Colonic mucosa (tissue), 2 donors: ENCODE measurements around the gene CXCL16. TPM values are rescaled to one million over a fixed set of nuclear protein-coding genes. Genes with fewer than 3 reads are reported as not detected.

Experiments used
- total RNA-seq, 2 donors: library from RNA; stranded (reverse); fragmentation: NEBNext Ultra II Directional in 1 of 2; extraction: Animal tissue kit (Norgen Biotek cat#: 25700) in 1 of 2; gene quantifications; one replicate each; pipeline ENCODE4 v1.2.1, GENCODE V29; 2021
- donor health status: DM: no; HTN: no; CAD: no.
- donor health status: DM: no; HTN: no; CAD: no.

CXCL16 gene
- total RNA-seq, 2 donors from 2014 or later, result 41.8 to 44.1 TPM

Other genes starting within 250 kb of the CXCL16 start
- 10 to 100 TPM; 13.7 to 17.4 TPM for gene SPNS2, start 241.0 kb downstream of the CXCL16 start, total RNA-seq
- 10 to 100 TPM; 21.4 to 58.7 TPM for gene MYBBP1A, start 184.5 kb downstream of the CXCL16 start, total RNA-seq
- gene GGT6, start 179.4 kb downstream of the CXCL16 start, total RNA-seq, result 100 to 1,000 TPM; 158 to 163 TPM
- gene SMTNL2, start 155.4 kb downstream of the CXCL16 start, total RNA-seq, result under 1 TPM in 1 of 2 donors, not detected in 1; 0.27 TPM
- gene ALOX15, start 98.2 kb downstream of the CXCL16 start, total RNA-seq, result under 1 TPM in 1 of 2 donors, not detected in 1; 0.13 TPM
- 10 to 100 TPM; 24.8 to 66.4 TPM for gene PELP1, start 35.8 kb downstream of the CXCL16 start, total RNA-seq
- 10 to 100 TPM; 41.0 to 42.8 TPM for gene ARRB2, start 29.3 kb downstream of the CXCL16 start, total RNA-seq
- 10 to 100 TPM; 21.3 to 28.0 TPM for gene MED11, start 8.5 kb downstream of the CXCL16 start, total RNA-seq
- gene ZMYND15, start 95 bp downstream of the CXCL16 start, total RNA-seq, result 1 to 10 TPM in 1 of 2 donors, under 1 TPM in 1; 0.89 to 1.2 TPM
- 10 to 100 TPM; 15.1 to 37.7 TPM for gene TM4SF5, start 32.0 kb upstream of the CXCL16 start, total RNA-seq
- 1 to 10 TPM in 1 of 2 donors, under 1 TPM in 1; 0.91 to 2.0 TPM for gene VMO1, start 46.4 kb upstream of the CXCL16 start, total RNA-seq
- under 1 TPM; 0.35 to 0.40 TPM for gene GLTPD2, start 49.0 kb upstream of the CXCL16 start, total RNA-seq
- gene PSMB6, start 56.2 kb upstream of the CXCL16 start, total RNA-seq, result 100 to 1,000 TPM in 1 of 2 donors, 10 to 100 TPM in 1; 97.5 to 171 TPM
- 10 to 100 TPM; 18.8 to 28.3 TPM for gene PLD2, start 67.2 kb upstream of the CXCL16 start, total RNA-seq
- 100 to 1,000 TPM; 172 to 215 TPM for gene MINK1, start 93.4 kb upstream of the CXCL16 start, total RNA-seq
- 1 to 10 TPM in 1 of 2 donors, under 1 TPM in 1; 0.74 to 1.8 TPM for gene C17orf107, start 159.6 kb upstream of the CXCL16 start, total RNA-seq
- gene CHRNE, start 163.2 kb upstream of the CXCL16 start, total RNA-seq, result 1 to 10 TPM in 1 of 2 donors, not detected in 1; 1.1 TPM
- gene GP1BA, start 192.3 kb upstream of the CXCL16 start, total RNA-seq, result not detected
- gene SLC25A11, start 200.1 kb upstream of the CXCL16 start, total RNA-seq, result 100 to 1,000 TPM in 1 of 2 donors, 10 to 100 TPM in 1; 73.1 to 116 TPM
- 100 to 1,000 TPM in 1 of 2 donors, 10 to 100 TPM in 1; 92.1 to 120 TPM for gene RNF167, start 200.3 kb upstream of the CXCL16 start, total RNA-seq
- 1,000 to 10,000 TPM in 1 of 2 donors, 100 to 1,000 TPM in 1; 839 to 1,278 TPM for gene PFN1, start 208.6 kb upstream of the CXCL16 start, total RNA-seq
- gene ENO3, start 211.2 kb upstream of the CXCL16 start, total RNA-seq, result 10 to 100 TPM in 1 of 2 donors, 1 to 10 TPM in 1; 3.8 to 17.6 TPM
- 10 to 100 TPM; 47.7 to 56.4 TPM for gene SPAG7, start 227.9 kb upstream of the CXCL16 start, total RNA-seq
- gene CAMTA2, start 247.7 kb upstream of the CXCL16 start, total RNA-seq, result 10 to 100 TPM; 39.8 to 52.6 TPM